H1 (cell line): ENCODE measurements around the gene CROCC2. TPM values are rescaled to one million over a fixed set of nuclear protein-coding genes. Genes with fewer than 3 reads are reported as not detected.
A peak's percentile ranks its signal among the peaks of the same experiment; 100 is the strongest.

Experiments used
- CTCF ChIA-PET: fragments of 300-600 bp; sonication (Branson Sonifier 250); formaldehyde crosslinking; loops from one replicate; lab custom pipeline; 2021; ENCODE audit not compliant: partially characterized antibody; lab: Charles Lee
- POLR2A ChIA-PET: fragments of 300-600 bp; sonication (Branson Sonifier 250); formaldehyde crosslinking; loops from one replicate; lab custom pipeline; 2021; ENCODE audit warnings: inconsistent platforms; ENCODE audit not compliant: partially characterized antibody; lab: Charles Lee
- DNase-seq, 2 experiments: peaks; one replicate each; pipeline versions ENCODE4 v3.0.0 to v3.0.0-alpha.2; 2010 to 2022; ENCODE audit warnings: low spot score in 2 of 2, low read depth in 1 of 2, mixed read lengths in 1 of 2
- FAIRE-seq: peaks from 2 replicates; lab custom pipeline; 2011; peaks lifted over from hg19 to GRCh38; lab: Jason Lieb, UNC
- H2AFZ ChIP-seq: 2 replicates; pipeline ENCODE4 v1.8.1; 2012; ENCODE audit warnings: low read length, inconsistent platforms
- H2AK5ac ChIP-seq: 2 replicates; pipeline ENCODE4 v1.6.1; 2013; ENCODE audit warnings: low read depth, low read length
- H2BK120ac ChIP-seq: replicated peaks from 2 replicates; pipeline ENCODE3; 2013; ENCODE audit warnings: low read depth, low read length, inconsistent platforms
- H2BK12ac ChIP-seq: 2 replicates; pipeline ENCODE4 v1.6.1; 2013; ENCODE audit warnings: low read depth, low read length
- H2BK15ac ChIP-seq: 2 replicates; pipeline ENCODE4 v1.6.1; 2013; ENCODE audit warnings: low read length
- H2BK20ac ChIP-seq: 2 replicates; pipeline ENCODE4 v1.6.1; 2013; ENCODE audit warnings: low read length
- H2BK5ac ChIP-seq: 2 replicates; pipeline ENCODE4 v1.6.1; 2013; ENCODE audit warnings: low read depth, low read length
- H3K14ac ChIP-seq: 2 replicates; pipeline ENCODE4 v1.6.1; 2013; ENCODE audit warnings: inconsistent platforms; ENCODE audit not compliant: insufficient read length
- H3K18ac ChIP-seq: 2 replicates; pipeline ENCODE4 v1.6.1; 2013; ENCODE audit warnings: low read length; ENCODE audit errors: extremely low read depth
- H3K23ac ChIP-seq: 2 replicates; pipeline ENCODE4 v1.6.1; 2013; ENCODE audit warnings: inconsistent platforms; ENCODE audit not compliant: insufficient read length
- H3K23me2 ChIP-seq: 2 replicates; pipeline ENCODE4 v1.6.1; 2013; ENCODE audit warnings: low read depth, low read length
- H3K27ac ChIP-seq: 2 replicates; pipeline ENCODE4 v1.6.1; 2011; ENCODE audit warnings: low read depth, low read length, inconsistent platforms
- H3K27me3 ChIP-seq, 4 experiments: replicated peaks in 1 of 4; 1 replicate in 1 of 4; 2 replicates in 3 of 4; pipeline versions ENCODE4 v1.6.1 to v1.8.1; 2011 to 2013; ENCODE audit warnings: low read length in 3 of 4, mild to moderate bottlenecking in 3 of 4, inconsistent platforms in 2 of 4, mixed read lengths in 2 of 4, moderate library complexity in 1 of 4; ENCODE audit not compliant: control insufficient read depth in 3 of 4, insufficient read depth in 3 of 4; ENCODE audit errors: extremely low read depth in 1 of 4
- H3K36me3 ChIP-seq, 4 experiments: 2 replicates each; pipeline versions ENCODE4 v1.6.1 to v1.8.1; 2011 to 2013; ENCODE audit warnings: mild to moderate bottlenecking in 4 of 4, low read length in 3 of 4, moderate library complexity in 2 of 4, control low read depth in 1 of 4, inconsistent platforms in 1 of 4; ENCODE audit not compliant: insufficient read depth in 4 of 4, control insufficient read depth in 2 of 4
- H3K4ac ChIP-seq: replicated peaks from 2 replicates; pipeline ENCODE3; 2013; ENCODE audit warnings: low read length, low read depth, mixed read lengths, inconsistent platforms; ENCODE audit not compliant: insufficient read length
- H3K4me1 ChIP-seq, 4 experiments: replicated peaks in 1 of 4; 1 replicate in 1 of 4; 2 replicates in 3 of 4; pipeline versions ENCODE4 v1.6.1 to v1.8.1; 2011 to 2013; ENCODE audit warnings: low read length in 3 of 4, inconsistent platforms in 2 of 4, mixed read lengths in 1 of 4; ENCODE audit not compliant: insufficient read depth in 4 of 4, control insufficient read depth in 3 of 4
- H3K4me2 ChIP-seq, 2 experiments: 2 replicates each; pipeline versions ENCODE4 v1.6.1 to v1.8.1; 2011 to 2013; ENCODE audit warnings: low read depth in 2 of 2, low read length in 2 of 2, control low read depth in 1 of 2, inconsistent platforms in 1 of 2, mild to moderate bottlenecking in 1 of 2; ENCODE audit not compliant: insufficient read depth in 1 of 2
- H3K4me3 ChIP-seq, 4 experiments: fragments of 200-600, 300-600 bp in 1 of 4; sonication (generic), shearing (Covaris generic), sonication (Bioruptor Twin) in 1 of 4; 2 replicates each; pipeline versions ENCODE4 v1.5.1 to v1.8.1; 2011 to 2016; ENCODE audit warnings: low read length in 4 of 4, low read depth in 3 of 4, control low read depth in 2 of 4, inconsistent platforms in 2 of 4, mild to moderate bottlenecking in 2 of 4, mixed read lengths in 1 of 4, moderate library complexity in 1 of 4; ENCODE audit not compliant: insufficient read depth in 2 of 4; ENCODE audit errors: extremely low read depth in 1 of 4
- H3K56ac ChIP-seq: replicated peaks from 2 replicates; pipeline ENCODE3; 2013; ENCODE audit warnings: low read depth, mild to moderate bottlenecking, mixed read lengths, low read length, inconsistent platforms; ENCODE audit not compliant: insufficient read length
- H3K79me1 ChIP-seq: 2 replicates; pipeline ENCODE4 v1.6.1; 2013; ENCODE audit warnings: low read depth, low read length, control low read depth
- H3K79me2 ChIP-seq, 2 experiments: 2 replicates each; pipeline versions ENCODE4 v1.6.1 to v1.8.1; 2012 to 2013; ENCODE audit warnings: low read length in 2 of 2, mild to moderate bottlenecking in 2 of 2, inconsistent platforms in 1 of 2; ENCODE audit not compliant: insufficient read depth in 2 of 2, control insufficient read depth in 1 of 2
- H3K9ac ChIP-seq, 4 experiments: replicated peaks in 1 of 4; 1 replicate in 1 of 4; 2 replicates in 3 of 4; pipeline versions ENCODE4 v1.6.1 to v1.8.1; 2011 to 2013; ENCODE audit warnings: low read depth in 3 of 4, low read length in 3 of 4, control low read depth in 2 of 4, mild to moderate bottlenecking in 2 of 4, moderate library complexity in 2 of 4, inconsistent platforms in 1 of 4; ENCODE audit errors: extremely low read depth in 1 of 4
- H3K9me3 ChIP-seq, 2 experiments: 2 replicates each; pipeline versions ENCODE4 v1.6.1 to v1.8.1; 2012 to 2013; ENCODE audit warnings: mild to moderate bottlenecking in 2 of 2, moderate library complexity in 2 of 2, control low read depth in 1 of 2, inconsistent platforms in 1 of 2, low read depth in 1 of 2, low read length in 1 of 2, mixed read lengths in 1 of 2; ENCODE audit not compliant: insufficient read depth in 2 of 2
- H4K20me1 ChIP-seq, 2 experiments: replicated peaks in 1 of 2; 2 replicates each; pipeline versions ENCODE3 to v1.8.1; 2011 to 2013; ENCODE audit warnings: inconsistent platforms in 2 of 2, low read length in 2 of 2, mild to moderate bottlenecking in 1 of 2; ENCODE audit not compliant: insufficient read depth in 2 of 2, control insufficient read depth in 1 of 2
- H4K5ac ChIP-seq: 2 replicates; pipeline ENCODE4 v1.6.1; 2013; ENCODE audit warnings: low read length, low read depth, mixed read lengths, inconsistent platforms; ENCODE audit not compliant: insufficient read length
- H4K8ac ChIP-seq: 2 replicates; pipeline ENCODE4 v1.8.0; 2013; ENCODE audit warnings: mild to moderate bottlenecking, moderate library complexity, low read length, inconsistent platforms; ENCODE audit not compliant: insufficient read depth; ENCODE audit errors: extremely low read depth
- H4K91ac ChIP-seq: replicated peaks from 2 replicates; pipeline ENCODE3; 2013; ENCODE audit warnings: low read length, mixed read lengths, inconsistent platforms; ENCODE audit not compliant: insufficient read length
- KDM4A ChIP-seq: IDR thresholded peaks from one replicate; pipeline ENCODE4 v1.7.1; 2012; ENCODE audit warnings: low read depth, mild to moderate bottlenecking, moderate library complexity, low read length, inconsistent platforms; ENCODE audit not compliant: severe bottlenecking
- SAP30 ChIP-seq: fragments of 300-600 bp; sonication (generic); IDR thresholded peaks from 2 replicates; pipeline ENCODE4 v1.7.1; 2012; ENCODE audit warnings: low read length, moderate library complexity, mild to moderate bottlenecking, inconsistent platforms; ENCODE audit not compliant: insufficient read depth, insufficient replicate concordance
- WGBS, 2 experiments: shearing (Covaris generic) in 1 of 2; methylation state at CpG; one replicate each; pipeline versions ENCODE4 v1.1.6 to v1.1.7; 2013 to 2015; ENCODE audit warnings: low lambda C conversion rate in 2 of 2, mixed read lengths in 2 of 2, inconsistent platforms in 1 of 2, low coverage in 1 of 2, missing lambda C conversion rate in 1 of 2; ENCODE audit not compliant: insufficient replicate concordance in 2 of 2, insufficient coverage in 1 of 2, insufficient read length in 1 of 2; ENCODE audit errors: extremely low coverage in 1 of 2, missing lambda C conversion rate in 1 of 2; 5-methylcytosine and 5-hydroxymethylcytosine counted together
- polyA plus RNA-seq, 7 experiments: library from polyadenylated mRNA; depleted of rRNA in 3 of 7; stranded (reverse) in 5 of 7; unstranded in 2 of 7; fragments of >200 nt in 5 of 7; fragments of 200-250 nt in 2 of 7; gene quantifications; 1 replicate in 5 of 7; 2 replicates in 1 of 7; 4 replicates in 1 of 7; pipeline versions ENCODE4 v1.2.1 to v1.2.3, GENCODE V29; 2011 to 2013; ENCODE audit warnings: missing spikeins in 2 of 7, mixed read lengths in 2 of 7
- total RNA-seq: library from RNA; stranded (reverse); fragmentation: NEBNext Ultra II Directional; extraction: Animal tissue kit (Norgen Biotek cat#: 25700); gene quantifications from 2 replicates; pipeline ENCODE4 v1.2.1, GENCODE V29; 2021

CROCC2 gene
- total and polyA plus RNA-seq, 2 of the 8 experiments (the other 6 are each of a cell fraction or from before 2014, with no cell fraction given) = not detected

- H3K4me3 ChIP-seq = peak overlapping the region; percentile 61 to 85 (median 72); a peak in 6 of 8 replicates
- H3K27ac ChIP-seq = no peak overlapping the region
- no peak overlapping the region for H2AFZ ChIP-seq
- peak; percentile 71 for TF ChIP-seq KDM4A
- no peak for TF ChIP-seq SAP30
- TF ChIP-seq, all 59 proteins: peak for 1
- peak overlapping the region; percentile 56 to 80 for H3K4me2 ChIP-seq
- no peak overlapping the region for H2BK120ac ChIP-seq
- DNase-seq (peak in 1 of 2 experiments; percentile 70), FAIRE-seq (no peak)
- no peak overlapping the region for H4K8ac ChIP-seq
- H3K79me2 ChIP-seq = no peaks in the 10 kb centered on the region
- H3K18ac ChIP-seq = no peak overlapping the region; the same call in 1 of the 2 replicates
- H3K9ac ChIP-seq = peak overlapping the region in 1 of 4 experiments; percentile 55; a peak in 1 of 7 replicates
- no peak overlapping the region for H2BK15ac ChIP-seq
- H3K56ac ChIP-seq = no peak overlapping the region
- H3K79me1 ChIP-seq = no peaks in the 10 kb centered on the region
- no peak overlapping the region for H4K5ac ChIP-seq
- H4K20me1 ChIP-seq = peaks cover 0 to 7% of the 10 kb centered on the region in 2 experiments
- peaks cover 4% of the 10 kb centered on the region; the same call in 1 of the 2 replicates for H3K23me2 ChIP-seq
- peaks cover 5 to 27% (median 15%) of the 10 kb centered on the region in 4 experiments for H3K27me3 ChIP-seq
- ChIA-PET CTCF (interaction anchor here (2.8 kb wide), 1 partner anchor 11 kb away, joined by 11 read pairs; no protein-coding TSS in a partner anchor), POLR2A (interaction anchor here (1.6 kb wide), 1 partner anchor 9 kb away, joined by 3 read pairs; no protein-coding TSS in a partner anchor)
- peaks cover 0 to 6% (median 2%) of the 10 kb centered on the region in 4 experiments; a peak in 3 of 7 replicates for H3K4me1 ChIP-seq
- no peak overlapping the region for H2AK5ac ChIP-seq
- no peak overlapping the region for H2BK20ac ChIP-seq
- no peak overlapping the region for H3K23ac ChIP-seq
- H4K91ac ChIP-seq = no peak overlapping the region
- peaks cover 3 to 6% of the 10 kb centered on the region in 2 experiments; a peak in 2 of 4 replicates for H3K9me3 ChIP-seq
- no peak overlapping the region for H3K14ac ChIP-seq
- H2BK12ac ChIP-seq = no peak overlapping the region
- H3K4ac ChIP-seq = no peak overlapping the region
- no peaks in the 10 kb centered on the region for H3K36me3 ChIP-seq
- H2BK5ac ChIP-seq = no peak overlapping the region
- WGBS, 2 experiments = 3% methylated on average over 13 of the region's 51 CpGs; no CpG with 5 or more reads in 1 of the 2 experiments
These were observed 92.5 kb downstream of the CROCC2 start for GRCh38 chr2:240998706-240998994.
